C4-2B (cell line): ENCODE results near the gene CEL.

Source experiments
- H3K27ac ChIP-seq: fragments of 450-650 bp; 2 replicates; pipeline ENCODE4 v1.5.1; 2017
- ZFX ChIP-seq: fragments of 450-650 bp; IDR thresholded peaks from 2 replicates; pipeline ENCODE4 v1.6.1; 2017
- TF ChIP-seq, protein P1 (sequence below): fragments of 450-650 bp; conservative IDR thresholded peaks from 2 replicates; pipeline ENCODE4 v1.5.1; 2017; ENCODE audit warnings: mild to moderate bottlenecking

CEL gene

DNA sequence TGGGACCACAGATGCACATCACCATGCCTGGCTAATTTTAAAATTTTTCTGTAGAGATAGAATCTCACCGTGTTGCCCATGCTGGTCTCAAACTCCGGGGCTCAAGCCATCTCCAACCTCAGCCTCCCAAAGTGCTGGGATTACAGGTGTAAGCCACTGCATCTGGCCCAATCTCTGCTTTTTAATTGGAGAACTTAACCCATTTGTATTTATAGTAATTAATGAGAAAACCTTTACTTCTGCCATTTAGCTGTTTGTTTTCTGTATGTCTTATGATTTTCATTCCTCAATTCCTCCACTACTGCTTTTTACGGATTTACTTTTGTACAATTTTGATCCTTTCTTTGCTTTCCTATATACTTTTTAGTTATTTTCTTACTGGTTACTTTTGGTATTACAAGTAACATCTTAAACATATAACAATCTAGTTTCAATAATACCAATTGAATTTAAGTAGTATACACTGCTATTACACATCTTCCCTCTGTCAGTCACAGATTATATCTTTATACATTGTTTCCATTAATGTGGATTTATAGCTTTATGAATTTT, 33.1 kb downstream of the CEL start:
- TF ChIP-seq, protein P1, sequence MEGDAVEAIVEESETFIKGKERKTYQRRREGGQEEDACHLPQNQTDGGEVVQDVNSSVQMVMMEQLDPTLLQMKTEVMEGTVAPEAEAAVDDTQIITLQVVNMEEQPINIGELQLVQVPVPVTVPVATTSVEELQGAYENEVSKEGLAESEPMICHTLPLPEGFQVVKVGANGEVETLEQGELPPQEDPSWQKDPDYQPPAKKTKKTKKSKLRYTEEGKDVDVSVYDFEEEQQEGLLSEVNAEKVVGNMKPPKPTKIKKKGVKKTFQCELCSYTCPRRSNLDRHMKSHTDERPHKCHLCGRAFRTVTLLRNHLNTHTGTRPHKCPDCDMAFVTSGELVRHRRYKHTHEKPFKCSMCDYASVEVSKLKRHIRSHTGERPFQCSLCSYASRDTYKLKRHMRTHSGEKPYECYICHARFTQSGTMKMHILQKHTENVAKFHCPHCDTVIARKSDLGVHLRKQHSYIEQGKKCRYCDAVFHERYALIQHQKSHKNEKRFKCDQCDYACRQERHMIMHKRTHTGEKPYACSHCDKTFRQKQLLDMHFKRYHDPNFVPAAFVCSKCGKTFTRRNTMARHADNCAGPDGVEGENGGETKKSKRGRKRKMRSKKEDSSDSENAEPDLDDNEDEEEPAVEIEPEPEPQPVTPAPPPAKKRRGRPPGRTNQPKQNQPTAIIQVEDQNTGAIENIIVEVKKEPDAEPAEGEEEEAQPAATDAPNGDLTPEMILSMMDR, result no peak; the same call in 1 of the 2 replicates
- no peak for TF ChIP-seq ZFX
- no peak overlapping the region for H3K27ac ChIP-seq

DNA sequence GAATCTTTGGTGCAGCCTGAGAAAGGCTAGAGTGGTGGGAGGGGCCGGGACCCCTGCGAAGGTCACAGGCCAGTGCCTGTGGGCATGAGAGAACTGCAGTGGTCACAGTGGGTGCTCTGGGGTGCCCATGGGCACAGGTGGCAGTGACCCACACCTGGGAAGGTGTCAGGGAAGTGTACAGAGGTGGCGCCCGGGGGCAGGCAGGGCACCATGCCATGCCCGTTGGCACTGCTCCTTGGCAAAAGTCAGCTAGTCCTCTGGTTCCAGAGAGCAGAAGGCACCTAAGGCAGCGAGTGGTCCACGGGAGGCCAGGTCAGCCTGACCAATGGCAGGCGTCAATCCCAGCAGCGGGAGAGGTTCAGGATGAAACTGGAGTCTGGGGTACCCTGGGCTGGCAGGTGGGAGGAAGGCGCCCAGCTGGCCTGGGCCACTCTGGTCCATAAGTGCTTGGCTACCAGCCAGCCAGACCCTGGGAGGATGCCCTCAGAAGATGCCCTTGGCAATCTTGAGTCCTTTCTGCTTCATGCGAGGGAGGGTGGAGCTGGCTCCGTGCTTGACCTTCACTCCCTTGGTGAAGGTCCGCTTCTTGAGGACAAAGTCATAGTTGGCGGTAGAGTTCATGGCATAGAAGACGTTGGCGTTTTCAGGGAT, 36.4 kb downstream of the CEL start:
- H3K27ac ChIP-seq, result peak overlapping the region; percentile 50
- TF ChIP-seq, protein P1, result no peak
- no peak for TF ChIP-seq ZFX

DNA sequence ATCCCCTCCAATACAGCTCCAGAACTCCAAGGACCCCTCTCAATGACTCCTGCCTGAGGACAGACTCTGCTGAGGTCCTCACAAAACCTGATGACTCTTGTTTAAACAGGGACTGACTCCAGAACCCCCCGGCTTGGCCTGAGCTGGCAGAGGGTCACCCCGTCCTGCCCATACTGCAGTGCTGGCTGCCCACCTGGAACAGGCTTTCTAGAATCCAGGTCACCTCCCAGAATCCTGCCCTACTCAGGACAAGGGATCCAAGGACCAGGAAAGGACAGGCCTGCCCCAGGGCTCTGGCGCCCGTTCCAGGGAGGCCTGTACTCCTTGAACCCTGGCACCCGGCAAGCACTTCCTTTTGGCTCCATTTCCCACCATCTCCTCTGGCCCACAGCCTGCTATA, 37.1 kb downstream of the CEL start:
- TF ChIP-seq, protein P1, result no peak
- no peak for TF ChIP-seq ZFX
- H3K27ac ChIP-seq, result peak overlapping the region; percentile 50

DNA sequence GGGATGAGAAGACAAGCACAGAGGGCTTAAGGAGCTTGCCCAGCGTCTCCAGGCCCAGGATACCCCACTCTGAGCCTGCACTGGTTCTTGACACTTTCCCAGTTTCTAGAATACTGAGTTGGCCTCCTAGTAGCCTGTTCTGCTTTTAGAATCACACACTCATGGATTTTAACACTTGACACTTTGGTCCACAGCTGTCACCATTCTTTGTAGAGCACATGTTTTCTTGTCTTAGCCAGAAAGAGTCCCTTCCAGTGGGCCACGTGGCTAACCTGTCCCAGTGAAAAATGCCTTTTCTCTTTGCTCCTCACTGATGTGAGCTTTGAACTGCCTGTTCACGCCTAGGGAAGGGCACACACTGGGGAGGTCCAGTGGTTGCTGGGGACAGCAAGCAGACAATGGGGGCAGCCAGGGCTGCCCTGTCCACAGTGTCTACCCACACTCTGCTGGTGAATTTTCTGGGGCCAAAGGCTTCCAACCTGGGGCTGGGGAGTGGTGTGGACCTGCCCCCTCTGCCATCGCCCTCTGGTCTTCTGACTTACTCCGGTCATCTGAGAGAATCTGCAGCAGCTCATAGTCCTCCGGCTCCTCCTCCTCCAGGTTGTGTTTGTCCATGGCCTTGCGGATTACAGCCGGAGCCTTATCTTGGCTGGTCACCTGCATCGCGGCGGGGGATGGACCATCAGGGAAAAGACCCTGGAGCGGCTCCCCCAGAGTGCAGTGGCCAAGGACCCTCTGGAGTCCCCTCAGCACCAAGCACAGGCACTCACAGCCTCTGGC, 38.1 kb downstream of the CEL start:
- H3K27ac ChIP-seq, result peak overlapping the region; percentile 35
- TF ChIP-seq, protein P1, result no peak
- TF ChIP-seq ZFX, result no peak

DNA sequence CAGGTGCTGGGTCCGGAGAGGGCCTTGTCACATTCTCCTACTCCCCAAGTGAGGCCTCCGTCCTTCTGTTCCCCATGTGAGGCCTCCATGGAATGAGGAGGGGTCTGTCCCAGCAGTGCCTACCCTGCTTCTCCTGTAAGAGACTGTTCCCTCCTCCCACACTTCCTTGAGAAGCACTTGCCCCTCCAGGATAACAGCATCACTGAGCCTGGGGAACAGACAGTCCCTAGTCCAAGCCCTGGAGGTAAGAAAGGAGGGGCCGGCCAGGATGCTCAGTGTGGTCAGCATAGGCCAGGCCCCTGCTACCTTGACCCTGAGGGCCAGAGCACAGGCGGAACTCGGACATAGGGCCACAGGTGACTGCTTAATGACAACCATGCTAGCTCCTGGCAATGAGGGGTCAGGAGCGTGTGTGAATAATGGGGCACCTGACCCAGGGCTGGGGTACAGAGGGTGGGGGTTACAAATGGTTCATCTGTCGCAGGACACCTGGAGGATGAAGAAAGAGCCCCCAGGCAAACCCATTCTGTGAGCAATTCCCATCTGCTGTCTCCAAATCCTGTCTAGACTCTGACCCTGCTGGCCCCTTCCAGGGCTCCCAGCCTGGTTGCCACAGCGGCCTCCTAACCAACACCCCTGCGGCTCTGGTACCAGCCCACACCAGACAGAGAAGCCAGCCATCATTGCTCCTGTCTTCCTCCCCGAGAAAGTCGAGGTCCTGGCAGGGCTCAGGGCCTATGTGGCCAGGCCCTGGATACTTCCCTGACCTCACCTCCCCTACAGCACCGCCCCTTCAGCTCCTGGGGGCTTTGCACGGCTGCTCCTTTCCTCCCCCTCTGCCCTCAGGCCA, 39.0 kb downstream of the CEL start:
- TF ChIP-seq, protein P1, result no peak
- TF ChIP-seq ZFX, result no peak
- H3K27ac ChIP-seq, result peak overlapping the region; percentile 35; the same call in 1 of the 2 replicates

DNA sequence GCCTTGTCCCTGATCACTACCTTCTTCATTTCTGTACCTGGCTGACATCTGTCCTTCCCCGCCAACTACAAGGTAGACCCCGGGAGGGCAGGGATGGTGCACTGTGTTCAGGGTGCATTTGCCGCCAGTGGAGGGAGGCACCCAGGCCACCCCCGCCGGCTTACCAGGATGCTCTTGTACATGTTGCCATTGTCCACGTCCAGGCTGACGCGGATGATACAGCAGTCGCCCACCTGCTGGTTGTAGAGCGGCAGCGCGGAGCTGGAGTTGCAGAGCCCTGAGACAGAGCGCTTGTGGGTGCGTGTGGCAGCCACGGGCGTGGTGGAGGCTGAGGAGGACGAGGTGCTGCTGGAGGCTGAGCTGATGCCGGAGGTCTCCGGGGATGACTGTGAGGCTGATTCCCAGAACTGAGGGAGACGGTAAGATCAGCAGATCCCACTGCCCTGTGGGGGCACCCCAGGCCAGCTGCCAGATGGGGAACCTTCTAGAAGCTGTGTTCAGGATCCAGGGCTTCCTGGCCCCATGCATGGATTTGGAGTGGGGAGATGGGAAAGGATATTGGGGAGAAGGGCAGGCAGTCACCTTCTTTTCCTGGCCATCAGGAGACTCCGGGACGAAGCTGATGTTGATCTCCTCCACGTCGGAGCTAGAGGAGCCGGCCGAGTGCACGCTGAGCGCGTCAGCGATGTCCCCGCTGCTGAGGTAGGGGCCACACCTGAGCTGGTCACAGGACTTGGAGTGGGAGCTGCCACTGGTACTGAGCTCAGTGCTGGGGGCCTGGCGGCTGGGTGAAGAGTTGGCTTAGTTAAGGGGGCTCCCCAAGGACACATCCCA, 39.8 kb downstream of the CEL start:
- no peak overlapping the region for H3K27ac ChIP-seq
- no peak for TF ChIP-seq ZFX
- TF ChIP-seq, protein P1, result no peak
